ENCODE measurements around the gene UBAC2.
"Not testable (repeated sequence)": the region's sequence is repeated elsewhere in the genome, so short reads cannot be mapped to it uniquely, and the experiment has no call there.

The UBAC2 gene

GRCh38 chr13:99227909-99228688 lies 27.4 kb downstream of the UBAC2 start:
- TF ChIP-seq POLR2A (IDR thresholded peaks at IDR 0.05; ENCODE audit: low read depth, low read length) (0 out of 2 replicates have a peak, but pooled peaks have one; percentile 18), TAF1 (IDR thresholded peaks at IDR 0.05; ENCODE audit: low read depth, low read length) (no peak)
- FAIRE-seq = peak; percentile 50
- no peak for DNase-seq (ENCODE audit: insufficient read length, low spot score)

- DNase-seq (ENCODE audit: insufficient read length, low spot score) = no peak
- peak; percentile 85 for FAIRE-seq
These were observed 28.4 kb downstream of the UBAC2 start for GRCh38 chr13:99228737-99229691.

DNA sequence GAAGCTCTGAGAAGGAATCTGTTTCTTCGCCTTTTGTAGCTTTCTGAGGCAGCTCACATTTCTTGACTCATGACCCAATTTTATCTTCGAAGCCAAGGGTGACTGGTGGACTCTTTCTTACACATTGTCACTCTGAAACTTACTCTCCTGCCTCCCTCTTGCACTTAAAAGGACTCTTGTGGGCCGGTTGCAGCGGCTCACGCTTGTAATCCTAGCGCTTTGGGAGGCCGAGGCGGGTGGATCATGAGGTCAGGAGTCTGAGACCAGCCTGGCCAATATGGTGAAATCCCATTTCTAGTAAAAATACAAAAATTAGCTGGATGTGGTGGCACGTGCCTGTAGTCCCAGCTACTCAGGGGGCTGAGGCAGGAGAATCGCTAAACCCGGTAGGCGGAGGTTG lies 29.9 kb downstream of the UBAC2 start:
- not testable (repeated sequence) for DNase-seq (ENCODE audit: insufficient read length, low spot score); FAIRE-seq

More at GRCh38 chr13:99228737-99229691, 28.4 kb downstream of the UBAC2 start:
- peak; percentile 71 for TF ChIP-seq SPI1 (IDR thresholded peaks at IDR 0.05; ENCODE audit: low read depth, low read length)
- no peak; the same call in 1 of the 2 replicates for TF ChIP-seq POLR2AphosphoS5 (IDR thresholded peaks at IDR 0.05; ENCODE audit: low read depth, low read length)
- no peak; the same call in 1 of the 2 replicates for TF ChIP-seq POU2F2 (IDR thresholded peaks at IDR 0.05; ENCODE audit: low read depth, low read length)
- TF ChIP-seq TAF1 (IDR thresholded peaks at IDR 0.05; ENCODE audit: low read depth, low read length) = no peak

- TF ChIP-seq POU2F2 (IDR thresholded peaks at IDR 0.05; ENCODE audit: low read depth, low read length) (no peak), POLR2AphosphoS5 (IDR thresholded peaks at IDR 0.05; ENCODE audit: low read depth, low read length) (no peak)
- no peak for DNase-seq (ENCODE audit: insufficient read length, low spot score)
- FAIRE-seq = no peak
These were observed 30.3 kb downstream of the UBAC2 start for GRCh38 chr13:99230991-99231390.

DNA sequence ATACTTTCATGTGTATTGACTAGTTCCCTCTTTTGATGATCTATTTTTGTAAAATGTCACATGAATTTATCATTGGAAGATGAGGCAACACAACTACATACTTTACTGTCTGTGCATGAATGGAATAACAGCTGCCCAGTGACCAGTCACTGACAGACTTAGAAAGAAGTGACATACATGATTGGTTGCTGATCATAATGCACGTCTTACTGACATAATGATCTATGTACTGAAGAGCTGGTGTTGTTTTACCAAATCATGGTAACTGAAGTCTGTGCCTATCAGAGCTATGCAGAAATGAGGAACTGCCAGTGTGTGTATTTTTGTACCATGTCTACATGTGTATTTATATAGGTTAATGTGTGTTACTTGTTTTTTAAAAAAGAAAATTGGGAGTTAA lies 31.1 kb downstream of the UBAC2 start:
- TF ChIP-seq SPI1 (IDR thresholded peaks at IDR 0.05; ENCODE audit: low read depth, low read length) = peak; percentile 90
- TF ChIP-seq POU2F2 (IDR thresholded peaks at IDR 0.05; ENCODE audit: low read depth, low read length) = no peak
- no peak for TF ChIP-seq POLR2AphosphoS5 (IDR thresholded peaks at IDR 0.05; ENCODE audit: low read depth, low read length)
- DNase-seq (ENCODE audit: insufficient read length, low spot score) (no peak), FAIRE-seq (peak; percentile 87)

DNA sequence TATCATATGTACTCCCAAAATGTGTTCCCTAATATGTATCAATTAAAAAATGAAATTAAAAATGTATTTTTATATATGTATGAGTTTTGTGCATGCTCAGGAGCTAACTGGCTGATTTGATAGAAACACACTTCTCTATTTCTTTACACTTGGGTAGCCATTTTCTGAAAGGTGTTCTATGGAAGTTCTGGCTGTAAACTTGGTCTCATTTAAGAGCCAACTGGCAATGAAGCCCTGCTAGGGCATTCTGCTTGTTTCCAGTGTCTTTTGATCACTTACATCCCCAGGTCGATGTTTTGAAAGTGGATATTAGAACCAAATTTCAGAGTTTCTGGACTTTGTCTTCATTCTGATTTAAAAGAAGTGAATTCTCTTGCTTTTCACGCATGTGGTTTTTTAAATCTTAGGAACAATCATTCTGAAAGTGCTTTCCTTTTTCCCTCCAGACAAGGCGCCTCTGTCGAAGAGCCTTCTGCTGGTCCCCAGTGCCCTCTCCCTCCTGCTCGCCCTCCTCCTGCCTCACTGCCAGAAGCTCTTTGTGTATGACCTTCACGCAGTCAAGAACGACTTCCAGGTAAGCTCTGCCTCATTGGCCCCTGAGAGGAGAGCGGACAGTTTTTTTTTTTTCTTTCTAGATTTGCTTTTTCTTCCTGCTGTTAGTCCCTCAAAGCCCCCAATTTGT lies 37.5 kb downstream of the UBAC2 start:
- TF ChIP-seq PAX5 (IDR thresholded peaks at IDR 0.05; ENCODE audit: insufficient read depth, low read length, severe bottlenecking) = no peak
- peak; percentile 25; the same call in 1 of the 2 replicates for TF ChIP-seq SPI1 (IDR thresholded peaks at IDR 0.05; ENCODE audit: low read depth, low read length)
- TF ChIP-seq POLR2AphosphoS5 (IDR thresholded peaks at IDR 0.05; ENCODE audit: low read depth, low read length) = no peak
- TF ChIP-seq TAF1 (IDR thresholded peaks at IDR 0.05; ENCODE audit: low read depth, low read length) = no peak
- no peak for TF ChIP-seq POU2F2 (IDR thresholded peaks at IDR 0.05; ENCODE audit: low read depth, low read length)
- TF ChIP-seq POLR2A (IDR thresholded peaks at IDR 0.05; ENCODE audit: low read depth, low read length) = peak; percentile 28; the same call in 1 of the 2 replicates
- FAIRE-seq (peak; percentile 84), DNase-seq (ENCODE audit: insufficient read length, low spot score) (no peak)

- TF ChIP-seq POU2F2 (IDR thresholded peaks at IDR 0.05; ENCODE audit: low read depth, low read length) (no peak), TAF1 (IDR thresholded peaks at IDR 0.05; ENCODE audit: low read depth, low read length) (no peak), SPI1 (IDR thresholded peaks at IDR 0.05; ENCODE audit: low read depth, low read length) (no peak), POLR2A (IDR thresholded peaks at IDR 0.05; ENCODE audit: low read depth, low read length) (no peak), POLR2AphosphoS5 (IDR thresholded peaks at IDR 0.05; ENCODE audit: low read depth, low read length) (no peak), PAX5 (IDR thresholded peaks at IDR 0.05; ENCODE audit: insufficient read depth, low read length, severe bottlenecking) (no peak)
- FAIRE-seq (peak; percentile 43), DNase-seq (ENCODE audit: insufficient read length, low spot score) (no peak)
These were observed 45.4 kb downstream of the UBAC2 start for GRCh38 chr13:99246100-99246499.

- DNase-seq (ENCODE audit: insufficient read length, low spot score) = not testable (repeated sequence)
- FAIRE-seq = peak; percentile 13
These were observed 48.5 kb downstream of the UBAC2 start for GRCh38 chr13:99249178-99249577.

- FAIRE-seq; DNase-seq (ENCODE audit: insufficient read length, low spot score): not testable (repeated sequence)
These were observed 49.0 kb downstream of the UBAC2 start for GRCh38 chr13:99249606-99250005.

GRCh38 chr13:99250982-99251825 lies 50.5 kb downstream of the UBAC2 start:
- DNase-seq (ENCODE audit: insufficient read length, low spot score) (no peak), FAIRE-seq (no peak)
- no peak for TF ChIP-seq TAF1 (IDR thresholded peaks at IDR 0.05; ENCODE audit: low read depth, low read length)
- TF ChIP-seq PAX5 (IDR thresholded peaks at IDR 0.05; ENCODE audit: insufficient read depth, low read length, severe bottlenecking) = no peak
- no peak for TF ChIP-seq POLR2AphosphoS5 (IDR thresholded peaks at IDR 0.05; ENCODE audit: low read depth, low read length)
- no peak for TF ChIP-seq SPI1 (IDR thresholded peaks at IDR 0.05; ENCODE audit: low read depth, low read length)
- no peak for TF ChIP-seq POLR2A (IDR thresholded peaks at IDR 0.05; ENCODE audit: low read depth, low read length)
- TF ChIP-seq POU2F2 (IDR thresholded peaks at IDR 0.05; ENCODE audit: low read depth, low read length) = no peak
